ENCODE data around the gene PPP2R2C.

The PPP2R2C gene

GRCh38 chr4:6271701-6272465 lies 200.5 kb downstream of the PPP2R2C start:
- Histone ChIP-seq H3K27me3 (replicated peaks in 2 of 5; ENCODE audit: control insufficient read depth in 4 of 5, insufficient read depth in 5 of 5, low read length in 4 of 5) (peaks cover 0 to 83% (median 34%) of the 10 kb centered on the region in 5 experiments), H3K27ac (ENCODE audit: insufficient read depth in 1 of 2, low read depth in 1 of 2, low read length in 2 of 2, poor library complexity in 1 of 2, severe bottlenecking in 2 of 2) (no peak overlapping the region), H3K4me1 (ENCODE audit: control extremely low read depth in 1 of 4, control insufficient read depth in 4 of 4, insufficient read depth in 4 of 4, low read length in 3 of 4) (peaks cover 0 to 37% (median 14%) of the 10 kb centered on the region in 4 experiments), H3K9me3 (ENCODE audit: control extremely low read depth in 1 of 5, control insufficient read depth in 4 of 5, insufficient read depth in 2 of 5, low read depth in 1 of 5, low read length in 4 of 5) (no peaks in the 10 kb centered on the region), H3K4me3 (ENCODE audit: control insufficient read depth in 1 of 7, extremely low read depth in 1 of 7, insufficient read depth in 4 of 7, low read depth in 2 of 7, low read length in 6 of 7) (no peak overlapping the region), H3K36me3 (ENCODE audit: control insufficient read depth in 4 of 4, insufficient read depth in 4 of 4, low read length in 3 of 4) (no peaks in the 10 kb centered on the region)
- ChIA-PET POLR2A (no interaction called here), CTCF (interaction anchor here (3.2 to 28.3 kb wide), 2 partner anchors 8 to 54 kb away, joined by 10 to 452 read pairs; no protein-coding TSS in a partner anchor)
- WGBS (ENCODE audit: insufficient coverage), result 89% methylated on average over 14 of the region's 15 CpGs
- no peak for DNase-seq

GRCh38 chr4:6271206-6271605 lies 201.2 kb downstream of the PPP2R2C start:
- Histone ChIP-seq H3K27me3 (replicated peaks in 2 of 5; ENCODE audit: control insufficient read depth in 4 of 5, insufficient read depth in 5 of 5, low read length in 4 of 5) (peaks cover 0 to 82% (median 35%) of the 10 kb centered on the region in 5 experiments), H3K4me3 (ENCODE audit: control insufficient read depth in 1 of 7, extremely low read depth in 1 of 7, insufficient read depth in 4 of 7, low read depth in 2 of 7, low read length in 6 of 7) (no peak overlapping the region), H3K9me3 (ENCODE audit: control extremely low read depth in 1 of 5, control insufficient read depth in 4 of 5, insufficient read depth in 2 of 5, low read depth in 1 of 5, low read length in 4 of 5) (no peaks in the 10 kb centered on the region), H3K36me3 (ENCODE audit: control insufficient read depth in 4 of 4, insufficient read depth in 4 of 4, low read length in 3 of 4) (no peaks in the 10 kb centered on the region), H3K4me1 (ENCODE audit: control extremely low read depth in 1 of 4, control insufficient read depth in 4 of 4, insufficient read depth in 4 of 4, low read length in 3 of 4) (peaks cover 0 to 35% (median 14%) of the 10 kb centered on the region in 4 experiments), H3K27ac (ENCODE audit: insufficient read depth in 1 of 2, low read depth in 1 of 2, low read length in 2 of 2, poor library complexity in 1 of 2, severe bottlenecking in 2 of 2) (no peak overlapping the region)
- no peak for DNase-seq
- POLR2A ChIA-PET, result no interaction called here
- CTCF ChIA-PET, result interaction anchor here (28.3 kb wide), 1 partner anchor 55 kb away, joined by 452 read pairs; no protein-coding TSS in a partner anchor
- WGBS (ENCODE audit: insufficient coverage), result 80% methylated on average over 7 of the region's 9 CpGs

- H3K4me1 ChIP-seq (ENCODE audit: control extremely low read depth in 1 of 4, control insufficient read depth in 4 of 4, insufficient read depth in 4 of 4, low read length in 3 of 4), result peaks cover 0 to 35% (median 14%) of the 10 kb centered on the region in 4 experiments
- POLR2A ChIA-PET, result no interaction called here
- CTCF ChIA-PET, result interaction anchor here (28.3 kb wide), 1 partner anchor 55 kb away, joined by 452 read pairs; no protein-coding TSS in a partner anchor
- no peak for DNase-seq
- H3K9me3 ChIP-seq (ENCODE audit: control extremely low read depth in 1 of 5, control insufficient read depth in 4 of 5, insufficient read depth in 2 of 5, low read depth in 1 of 5, low read length in 4 of 5), result no peaks in the 10 kb centered on the region
- 63% methylated on average over 7 of the region's 8 CpGs for WGBS (ENCODE audit: insufficient coverage)
- no peak overlapping the region for H3K27ac ChIP-seq (ENCODE audit: insufficient read depth in 1 of 2, low read depth in 1 of 2, low read length in 2 of 2, poor library complexity in 1 of 2, severe bottlenecking in 2 of 2)
- peaks cover 0 to 77% (median 35%) of the 10 kb centered on the region in 5 experiments for H3K27me3 ChIP-seq (replicated peaks in 2 of 5; ENCODE audit: control insufficient read depth in 4 of 5, insufficient read depth in 5 of 5, low read length in 4 of 5)
- H3K36me3 ChIP-seq (ENCODE audit: control insufficient read depth in 4 of 4, insufficient read depth in 4 of 4, low read length in 3 of 4), result no peaks in the 10 kb centered on the region
- peak overlapping the region in 3 of 7 experiments; percentile 42 to 79 (median 67) for H3K4me3 ChIP-seq (ENCODE audit: control insufficient read depth in 1 of 7, extremely low read depth in 1 of 7, insufficient read depth in 4 of 7, low read depth in 2 of 7, low read length in 6 of 7)
These were observed 201.7 kb downstream of the PPP2R2C start for GRCh38 chr4:6270636-6271121.
